Measurements from ENCODE around the gene HOXA4.

The HOXA4 gene

GRCh38 chr7:27165089-27165995 is 34.8 kb upstream of the HOXA4 start, which contains the start of gene HOXA9:
HOXA9 (minus strand) TSS chr7:27165537; CDS start chr7:27165457, 80 bp downstream.
- Histone ChIP-seq H3K4me1 (ENCODE audit: insufficient read depth, low read length, poor library complexity, severe bottlenecking) (peaks cover 10% of the 10 kb centered on the region), H3K9ac (ENCODE audit: low read depth, low read length, poor library complexity, severe bottlenecking) (peak within 1 kb of the TSS; percentile 99), H3K27me3 (ENCODE audit: insufficient read depth, low read length, poor library complexity, severe bottlenecking) (peaks cover 66% of the 10 kb centered on the region), H3K36me3 (ENCODE audit: insufficient read depth, low read length) (peaks cover 47% of the 10 kb centered on the region), H4K20me1 (ENCODE audit: insufficient read depth, low read length, poor library complexity, severe bottlenecking) (peaks cover 59% of the 10 kb centered on the region), H3K9me2 (replicated peaks; ENCODE audit: low read depth, low read length) (no peaks in the 10 kb centered on the region), H3K4me3 (ENCODE audit: low read length, poor library complexity, severe bottlenecking) (peak within 1 kb of the TSS; percentile 94), H2AFZ (ENCODE audit: low read length) (no peak within 1 kb of the TSS), H3K79me2 (ENCODE audit: insufficient read depth, low read length) (peaks cover 94% of the 10 kb centered on the region), H3K4me2 (ENCODE audit: low read depth, low read length, poor library complexity, severe bottlenecking) (peak within 1 kb of the TSS; percentile 98), H3K9me3 (ENCODE audit: insufficient read depth, low read depth, low read length) (no peaks in the 10 kb centered on the region), H3F3A (ENCODE audit: low read depth) (peaks cover 15% of the 10 kb centered on the region; the same call in 1 of the 2 replicates)
- TF ChIP-seq, protein P1, sequence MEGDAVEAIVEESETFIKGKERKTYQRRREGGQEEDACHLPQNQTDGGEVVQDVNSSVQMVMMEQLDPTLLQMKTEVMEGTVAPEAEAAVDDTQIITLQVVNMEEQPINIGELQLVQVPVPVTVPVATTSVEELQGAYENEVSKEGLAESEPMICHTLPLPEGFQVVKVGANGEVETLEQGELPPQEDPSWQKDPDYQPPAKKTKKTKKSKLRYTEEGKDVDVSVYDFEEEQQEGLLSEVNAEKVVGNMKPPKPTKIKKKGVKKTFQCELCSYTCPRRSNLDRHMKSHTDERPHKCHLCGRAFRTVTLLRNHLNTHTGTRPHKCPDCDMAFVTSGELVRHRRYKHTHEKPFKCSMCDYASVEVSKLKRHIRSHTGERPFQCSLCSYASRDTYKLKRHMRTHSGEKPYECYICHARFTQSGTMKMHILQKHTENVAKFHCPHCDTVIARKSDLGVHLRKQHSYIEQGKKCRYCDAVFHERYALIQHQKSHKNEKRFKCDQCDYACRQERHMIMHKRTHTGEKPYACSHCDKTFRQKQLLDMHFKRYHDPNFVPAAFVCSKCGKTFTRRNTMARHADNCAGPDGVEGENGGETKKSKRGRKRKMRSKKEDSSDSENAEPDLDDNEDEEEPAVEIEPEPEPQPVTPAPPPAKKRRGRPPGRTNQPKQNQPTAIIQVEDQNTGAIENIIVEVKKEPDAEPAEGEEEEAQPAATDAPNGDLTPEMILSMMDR (conservative IDR thresholded peaks at IDR 0.05; ENCODE audit: low read length) = no peak
- no peak; the same call in none of the 2 replicates for TF ChIP-seq EZH2phosphoT487 (IDR thresholded peaks at IDR 0.05; ENCODE audit: borderline replicate concordance)

GRCh38 chr7:27164367-27165088 is 34.0 kb upstream of the HOXA4 start:
- Histone ChIP-seq H4K20me1 (ENCODE audit: insufficient read depth, low read length, poor library complexity, severe bottlenecking) (peaks cover 53% of the 10 kb centered on the region), H3K4me3 (ENCODE audit: low read length, poor library complexity, severe bottlenecking) (peak overlapping the region; percentile 94), H2AFZ (ENCODE audit: low read length) (no peak overlapping the region), H3K79me2 (ENCODE audit: insufficient read depth, low read length) (peaks cover 94% of the 10 kb centered on the region), H3K36me3 (ENCODE audit: insufficient read depth, low read length) (peaks cover 46% of the 10 kb centered on the region), H3K27me3 (ENCODE audit: insufficient read depth, low read length, poor library complexity, severe bottlenecking) (peaks cover 64% of the 10 kb centered on the region), H3K9me2 (replicated peaks; ENCODE audit: low read depth, low read length) (no peaks in the 10 kb centered on the region), H3K4me1 (ENCODE audit: insufficient read depth, low read length, poor library complexity, severe bottlenecking) (peaks cover 10% of the 10 kb centered on the region), H3K9me3 (ENCODE audit: insufficient read depth, low read depth, low read length) (no peaks in the 10 kb centered on the region), H3K9ac (ENCODE audit: low read depth, low read length, poor library complexity, severe bottlenecking) (peak overlapping the region; percentile 99), H3K4me2 (ENCODE audit: low read depth, low read length, poor library complexity, severe bottlenecking) (peak overlapping the region; percentile 91), H3F3A (ENCODE audit: low read depth) (peaks cover 14% of the 10 kb centered on the region; the same call in 1 of the 2 replicates)
- TF ChIP-seq EZH2phosphoT487 (IDR thresholded peaks at IDR 0.05; ENCODE audit: borderline replicate concordance) = no peak
- TF ChIP-seq, protein P1 (conservative IDR thresholded peaks at IDR 0.05; ENCODE audit: low read length) = peak; percentile 28

DNA sequence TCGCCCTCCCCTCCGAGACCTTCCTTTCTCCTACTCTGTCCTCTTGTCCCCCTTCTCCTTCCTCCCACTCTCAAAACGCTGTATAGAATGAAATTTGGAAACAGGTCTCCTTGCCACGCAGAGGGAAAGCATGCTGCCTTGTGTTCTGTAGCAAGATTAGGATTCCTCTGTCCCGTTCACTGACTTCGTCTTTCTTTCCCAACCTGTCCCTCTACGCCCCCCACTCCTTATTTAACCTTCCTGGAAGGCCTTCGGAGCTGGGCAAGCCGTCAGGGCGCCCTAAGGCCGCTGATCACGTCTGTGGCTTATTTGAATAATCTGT is 33.4 kb upstream of the HOXA4 start:
- peaks cover 14% of the 10 kb centered on the region; the same call in 1 of the 2 replicates for H3F3A ChIP-seq (ENCODE audit: low read depth)
- peaks cover 13% of the 10 kb centered on the region for H3K4me1 ChIP-seq (ENCODE audit: insufficient read depth, low read length, poor library complexity, severe bottlenecking)
- H2AFZ ChIP-seq (ENCODE audit: low read length) = no peak overlapping the region
- peaks cover 49% of the 10 kb centered on the region for H4K20me1 ChIP-seq (ENCODE audit: insufficient read depth, low read length, poor library complexity, severe bottlenecking)
- peaks cover 94% of the 10 kb centered on the region for H3K79me2 ChIP-seq (ENCODE audit: insufficient read depth, low read length)
- peak overlapping the region; percentile 99 for H3K9ac ChIP-seq (ENCODE audit: low read depth, low read length, poor library complexity, severe bottlenecking)
- H3K9me3 ChIP-seq (ENCODE audit: insufficient read depth, low read depth, low read length) = no peaks in the 10 kb centered on the region
- TF ChIP-seq EZH2phosphoT487 (IDR thresholded peaks at IDR 0.05; ENCODE audit: borderline replicate concordance) = no peak
- peaks cover 58% of the 10 kb centered on the region for H3K27me3 ChIP-seq (ENCODE audit: insufficient read depth, low read length, poor library complexity, severe bottlenecking)
- no peaks in the 10 kb centered on the region for H3K9me2 ChIP-seq (replicated peaks; ENCODE audit: low read depth, low read length)
- peak overlapping the region; percentile 91 for H3K4me2 ChIP-seq (ENCODE audit: low read depth, low read length, poor library complexity, severe bottlenecking)
- H3K4me3 ChIP-seq (ENCODE audit: low read length, poor library complexity, severe bottlenecking) = peak overlapping the region; percentile 94
- H3K36me3 ChIP-seq (ENCODE audit: insufficient read depth, low read length) = peaks cover 44% of the 10 kb centered on the region

Measured in Loucy (cell line).